ENCODE results near the gene DNM3.

DNA sequence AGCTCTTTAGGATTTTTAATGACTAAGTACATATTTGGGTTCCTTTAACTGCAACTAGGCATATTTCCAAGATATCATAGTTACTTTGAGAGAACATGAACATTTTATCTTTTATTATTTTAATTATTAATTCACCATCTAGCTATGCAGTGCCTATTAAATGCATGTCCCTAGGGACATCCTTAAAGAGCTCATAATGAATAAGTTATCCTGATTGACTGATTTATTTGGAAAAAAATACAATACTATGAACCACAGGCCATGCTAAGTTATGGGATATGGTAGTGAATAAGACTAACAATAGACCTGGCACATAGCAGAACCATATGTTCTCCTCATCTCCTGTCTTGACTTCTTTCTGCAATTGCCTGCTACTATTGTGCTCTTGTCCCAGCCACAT is 562.8 kb downstream of the DNM3 start:
- TF ChIP-seq, protein P1, sequence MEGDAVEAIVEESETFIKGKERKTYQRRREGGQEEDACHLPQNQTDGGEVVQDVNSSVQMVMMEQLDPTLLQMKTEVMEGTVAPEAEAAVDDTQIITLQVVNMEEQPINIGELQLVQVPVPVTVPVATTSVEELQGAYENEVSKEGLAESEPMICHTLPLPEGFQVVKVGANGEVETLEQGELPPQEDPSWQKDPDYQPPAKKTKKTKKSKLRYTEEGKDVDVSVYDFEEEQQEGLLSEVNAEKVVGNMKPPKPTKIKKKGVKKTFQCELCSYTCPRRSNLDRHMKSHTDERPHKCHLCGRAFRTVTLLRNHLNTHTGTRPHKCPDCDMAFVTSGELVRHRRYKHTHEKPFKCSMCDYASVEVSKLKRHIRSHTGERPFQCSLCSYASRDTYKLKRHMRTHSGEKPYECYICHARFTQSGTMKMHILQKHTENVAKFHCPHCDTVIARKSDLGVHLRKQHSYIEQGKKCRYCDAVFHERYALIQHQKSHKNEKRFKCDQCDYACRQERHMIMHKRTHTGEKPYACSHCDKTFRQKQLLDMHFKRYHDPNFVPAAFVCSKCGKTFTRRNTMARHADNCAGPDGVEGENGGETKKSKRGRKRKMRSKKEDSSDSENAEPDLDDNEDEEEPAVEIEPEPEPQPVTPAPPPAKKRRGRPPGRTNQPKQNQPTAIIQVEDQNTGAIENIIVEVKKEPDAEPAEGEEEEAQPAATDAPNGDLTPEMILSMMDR (IDR thresholded peaks at IDR 0.05; ENCODE audit: insufficient read depth, low read length, poor library complexity, severe bottlenecking): no peak
- TF ChIP-seq EZH2phosphoT487 (conservative IDR thresholded peaks at IDR 0.05; ENCODE audit: low read length): no peak
